IMR-90 (cell line): ENCODE results near the gene CES3. TPM values are rescaled to one million over a fixed set of nuclear protein-coding genes. Genes with fewer than 3 reads are reported as not detected.

Experiments
- ATAC-seq: fragments of 200-7000 bp; cut with Tn5 transposase; 2 replicates; pipeline ENCODE4 v1.9.1; 2020; ENCODE audit warnings: low read depth, mild to moderate bottlenecking, moderate library complexity
- BruUV-seq: library from RNA; stranded (reverse); fragments of 400-500 nt; replicated peaks from 2 replicates; lab custom pipeline; 2021; lab: Mats Ljungman, UMichigan
- CTCF ChIA-PET: fragments of 300-600 bp; formaldehyde crosslinking; extraction: SDS; loops from one replicate; lab custom pipeline; 2021; ENCODE audit warnings: antibody characterized with exemption; lab: Yijun Ruan, JAX
- POLR2A ChIA-PET: fragments of 300-600 bp; sonication (Branson Sonifier 250); formaldehyde crosslinking; loops from one replicate; lab custom pipeline; 2022; ENCODE audit warnings: antibody characterized with exemption; ENCODE audit not compliant: unreplicated experiment; lab: Charles Lee
- DNase-seq: peaks from one replicate; pipeline ENCODE4 v3.0.0; 2013
- H2AFZ ChIP-seq: replicated peaks from 2 replicates; pipeline ENCODE3; 2013; ENCODE audit warnings: low read length, mild to moderate bottlenecking; ENCODE audit not compliant: poor library complexity
- H2AK5ac ChIP-seq: 2 replicates; pipeline ENCODE4 v1.6.1; 2013; ENCODE audit warnings: low read depth, low read length, inconsistent platforms
- H2AK9ac ChIP-seq: replicated peaks from 2 replicates; pipeline ENCODE3; 2013; ENCODE audit warnings: mild to moderate bottlenecking, low read depth, low read length, moderate library complexity; ENCODE audit not compliant: poor library complexity
- H2BK120ac ChIP-seq: 2 replicates; pipeline ENCODE4 v1.6.1; 2013; ENCODE audit warnings: low read depth, low read length, inconsistent platforms
- H2BK15ac ChIP-seq: 3 replicates; pipeline ENCODE4 v1.6.1; 2013; ENCODE audit warnings: low read depth, low read length, inconsistent platforms
- H2BK20ac ChIP-seq: 2 replicates; pipeline ENCODE4 v1.6.1; 2013; ENCODE audit warnings: low read depth, mild to moderate bottlenecking, inconsistent platforms, low read length, moderate library complexity
- H2BK5ac ChIP-seq: 2 replicates; pipeline ENCODE4 v1.6.1; 2013; ENCODE audit warnings: mild to moderate bottlenecking, low read depth, low read length, inconsistent platforms; ENCODE audit not compliant: poor library complexity, severe bottlenecking
- H3K14ac ChIP-seq: replicated peaks from 2 replicates; pipeline ENCODE4 v1.6.1; 2013; ENCODE audit warnings: low read depth, low read length, inconsistent platforms
- H3K18ac ChIP-seq: 2 replicates; pipeline ENCODE4 v1.6.1; 2013; ENCODE audit warnings: low read depth, low read length, control low read depth
- H3K23ac ChIP-seq: 2 replicates; pipeline ENCODE4 v1.6.1; 2013; ENCODE audit warnings: low read depth, low read length, inconsistent platforms
- H3K27ac ChIP-seq: 2 replicates; pipeline ENCODE4 v1.5.1; 2013; ENCODE audit warnings: mild to moderate bottlenecking, control low read depth, low read length; ENCODE audit not compliant: insufficient read depth
- H3K27me3 ChIP-seq: 2 replicates; pipeline ENCODE4 v1.6.1; 2013; ENCODE audit warnings: low read length; ENCODE audit not compliant: control insufficient read depth, insufficient read depth
- H3K36me3 ChIP-seq: 2 replicates; pipeline ENCODE4 v1.6.1; 2013; ENCODE audit warnings: low read length, mixed read lengths; ENCODE audit not compliant: control insufficient read depth, insufficient read depth
- H3K4ac ChIP-seq: 2 replicates; pipeline ENCODE4 v1.6.1; 2013; ENCODE audit warnings: low read depth, low read length, inconsistent platforms
- H3K4me1 ChIP-seq: 2 replicates; pipeline ENCODE4 v1.6.1; 2013; ENCODE audit warnings: low read length, mixed read lengths; ENCODE audit not compliant: control insufficient read depth, insufficient read depth
- H3K4me2 ChIP-seq: 2 replicates; pipeline ENCODE4 v1.6.1; 2013; ENCODE audit warnings: low read depth, mild to moderate bottlenecking, control low read depth, low read length, moderate library complexity
- H3K4me3 ChIP-seq: 2 replicates; pipeline ENCODE4 v1.5.1; 2013; ENCODE audit warnings: low read depth, mild to moderate bottlenecking, control low read depth, low read length, moderate library complexity; ENCODE audit not compliant: insufficient read depth
- H3K56ac ChIP-seq: 2 replicates; pipeline ENCODE4 v1.6.1; 2013; ENCODE audit warnings: low read length, inconsistent platforms; ENCODE audit not compliant: insufficient read depth; ENCODE audit errors: extremely low read depth
- H3K79me1 ChIP-seq, 2 experiments: 2 replicates each; pipeline ENCODE4 v1.6.1; 2013; ENCODE audit warnings: low read length in 2 of 2, inconsistent platforms in 1 of 2, low read depth in 1 of 2
- H3K9ac ChIP-seq: 2 replicates; pipeline ENCODE4 v1.6.1; 2013; ENCODE audit warnings: low read depth, low read length, control low read depth
- H3K9me1 ChIP-seq: 2 replicates; pipeline ENCODE4 v1.6.1; 2013; ENCODE audit warnings: low read length, inconsistent platforms; ENCODE audit not compliant: insufficient read depth
- H3K9me3 ChIP-seq: 2 replicates; pipeline ENCODE4 v1.6.1; 2013; ENCODE audit warnings: low read length; ENCODE audit not compliant: control insufficient read depth, insufficient read depth
- H4K20me1 ChIP-seq: 2 replicates; pipeline ENCODE4 v1.6.1; 2013; ENCODE audit warnings: low read length, inconsistent platforms; ENCODE audit not compliant: insufficient read depth
- H4K5ac ChIP-seq: 2 replicates; pipeline ENCODE4 v1.6.1; 2013; ENCODE audit warnings: mild to moderate bottlenecking, low read depth, low read length, control low read depth
- H4K8ac ChIP-seq, 2 experiments: 2 replicates each; pipeline ENCODE4 v1.6.1; 2013; ENCODE audit warnings: low read depth in 2 of 2, low read length in 2 of 2, control low read depth in 1 of 2, inconsistent platforms in 1 of 2
- H4K91ac ChIP-seq: 2 replicates; pipeline ENCODE4 v1.6.1; 2013; ENCODE audit warnings: low read depth, low read length, inconsistent platforms; ENCODE audit not compliant: insufficient read depth
- MAZ ChIP-seq: IDR thresholded peaks from 2 replicates; pipeline ENCODE4 v1.6.1; 2012; ENCODE audit warnings: low read depth, mild to moderate bottlenecking, low read length, improper control_type of control experiment, moderate library complexity, borderline replicate concordance
- MXI1 ChIP-seq: IDR thresholded peaks from 2 replicates; pipeline ENCODE4 v1.6.1; 2012; ENCODE audit warnings: low read depth, mild to moderate bottlenecking, low read length, moderate library complexity, borderline replicate concordance
- NFE2L2 ChIP-seq: fragments of 150-350 bp; IDR thresholded peaks from 2 replicates; pipeline ENCODE4 v1.6.1; 2016; ENCODE audit warnings: low read depth, mild to moderate bottlenecking, low read length
- RFX5 ChIP-seq: IDR thresholded peaks from 2 replicates; pipeline ENCODE4 v1.8.0; 2012; ENCODE audit warnings: low read depth, mild to moderate bottlenecking, low read length, moderate library complexity
- WGBS, 2 experiments: methylation state at CpG; one replicate each; pipeline versions ENCODE4 v1.1.5 to v1.1.7; 2013; ENCODE audit warnings: missing lambda C conversion rate in 2 of 2; ENCODE audit not compliant: insufficient read length in 1 of 2; ENCODE audit errors: extremely low coverage in 2 of 2; 5-methylcytosine and 5-hydroxymethylcytosine counted together
- dilution Hi-C: fragments of 300-500 bp; cut with HindIII; formaldehyde crosslinking; loops from one replicate; pipeline ENCODE4 v1.14.3; 2018; ENCODE audit warnings: low sequenced_read_pairs; ENCODE audit not compliant: unreplicated experiment
- in situ Hi-C: fragments of 300-500 bp; cut with MboI; formaldehyde crosslinking; loops from 3 replicates; pipeline ENCODE4 v1.14.3; 2019; ENCODE audit warnings: low sequenced_read_pairs, inconsistent platforms, mixed read lengths
- intact Hi-C: fragments of 100-400 bp; cut with micrococcal nuclease; formaldehyde crosslinking; loops from 2 replicates; pipeline ENCODE4 v1.10.0; 2022
- polyA plus RNA-seq, 3 experiments: library from polyadenylated mRNA; depleted of rRNA; stranded (reverse); fragments of >200 nt; gene quantifications; 2 replicates each; pipeline ENCODE4 v1.2.3, GENCODE V29; 2012; ENCODE audit warnings: low replicate concordance in 1 of 3
- total RNA-seq: library from RNA; depleted of rRNA; stranded (reverse); fragments of >200 nt; gene quantifications from 2 replicates; pipeline ENCODE4 v1.2.3, GENCODE V29; 2012
- TF ChIP-seq, protein P1 (sequence below): fragments of 150-350 bp; IDR thresholded peaks from 2 replicates; pipeline ENCODE4 v1.6.1; 2017; ENCODE audit warnings: mild to moderate bottlenecking, antibody characterized with exemption, low read length, low read depth
- TF ChIP-seq, protein P2 (sequence below): fragments of 150-350 bp; IDR thresholded peaks from 2 replicates; pipeline ENCODE4 v1.6.1; 2016; ENCODE audit warnings: low read depth, mild to moderate bottlenecking, low read length, moderate library complexity, borderline replicate concordance

The CES3 gene
- total and polyA plus RNA-seq, 2 of the 4 experiments (the other 2 are of a cell fraction): 0.03 TPM; not detected in 1

DNA sequence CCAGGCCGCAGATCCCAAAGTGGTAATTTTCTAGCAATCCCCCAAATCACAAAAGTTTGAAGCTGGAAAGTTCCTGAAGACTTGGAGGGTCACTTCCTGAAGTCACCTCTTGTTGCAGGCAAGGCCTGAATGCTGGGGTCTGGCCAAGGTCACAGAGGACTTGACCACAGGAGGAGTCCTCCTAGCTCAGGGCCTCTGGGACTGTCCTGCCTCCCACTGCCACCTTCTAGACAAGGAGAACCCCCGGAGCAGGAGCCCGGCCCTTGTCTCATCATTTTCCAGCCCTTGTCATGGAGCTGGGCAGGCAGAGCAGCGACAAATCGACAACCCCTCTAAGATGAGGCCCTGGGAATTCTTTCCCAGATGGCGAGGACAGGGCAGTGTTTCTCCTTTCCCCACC, 42.7 kb upstream of the CES3 start:
- Histone ChIP-seq H2AK9ac (no peak overlapping the region), H4K8ac (no peak overlapping the region), H3K36me3 (no peaks in the 10 kb centered on the region), H3K27me3 (peaks cover 43% of the 10 kb centered on the region), H3K4me3 (no peak overlapping the region), H3K9ac (no peak overlapping the region), H3K4me1 (peaks cover 3% of the 10 kb centered on the region), H3K4ac (no peak overlapping the region), H2AFZ (no peak overlapping the region), H4K91ac (no peak overlapping the region), H3K14ac (no peak overlapping the region), H3K18ac (no peak overlapping the region), H3K56ac (no peak overlapping the region), H3K9me3 (no peaks in the 10 kb centered on the region), H4K20me1 (no peaks in the 10 kb centered on the region), H3K79me1 (no peaks in the 10 kb centered on the region), H2BK5ac (no peak overlapping the region), H3K23ac (no peak overlapping the region), H2AK5ac (no peak overlapping the region), H3K4me2 (no peak overlapping the region), H3K9me1 (no peaks in the 10 kb centered on the region), H3K27ac (no peak overlapping the region), H4K5ac (no peak overlapping the region), H2BK120ac (no peak overlapping the region), H2BK15ac (no peak overlapping the region), H2BK20ac (no peak overlapping the region)
- ATAC-seq (no peak), DNase-seq (no peak)
- intact Hi-C loops (no loop called here), in situ Hi-C loops (no loop called here), dilution Hi-C loops (no loop called here)
- ChIA-PET POLR2A (no interaction called here), CTCF (interaction anchor here (1.4 kb wide), 2 partner anchors 9 to 10 kb away, joined by 3 to 4 read pairs; no protein-coding TSS in a partner anchor)
- TF ChIP-seq, protein P1, sequence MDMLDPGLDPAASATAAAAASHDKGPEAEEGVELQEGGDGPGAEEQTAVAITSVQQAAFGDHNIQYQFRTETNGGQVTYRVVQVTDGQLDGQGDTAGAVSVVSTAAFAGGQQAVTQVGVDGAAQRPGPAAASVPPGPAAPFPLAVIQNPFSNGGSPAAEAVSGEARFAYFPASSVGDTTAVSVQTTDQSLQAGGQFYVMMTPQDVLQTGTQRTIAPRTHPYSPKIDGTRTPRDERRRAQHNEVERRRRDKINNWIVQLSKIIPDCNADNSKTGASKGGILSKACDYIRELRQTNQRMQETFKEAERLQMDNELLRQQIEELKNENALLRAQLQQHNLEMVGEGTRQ: no peak
- TF ChIP-seq NFE2L2: no peak
- no peak for TF ChIP-seq MAZ
- TF ChIP-seq, protein P2, sequence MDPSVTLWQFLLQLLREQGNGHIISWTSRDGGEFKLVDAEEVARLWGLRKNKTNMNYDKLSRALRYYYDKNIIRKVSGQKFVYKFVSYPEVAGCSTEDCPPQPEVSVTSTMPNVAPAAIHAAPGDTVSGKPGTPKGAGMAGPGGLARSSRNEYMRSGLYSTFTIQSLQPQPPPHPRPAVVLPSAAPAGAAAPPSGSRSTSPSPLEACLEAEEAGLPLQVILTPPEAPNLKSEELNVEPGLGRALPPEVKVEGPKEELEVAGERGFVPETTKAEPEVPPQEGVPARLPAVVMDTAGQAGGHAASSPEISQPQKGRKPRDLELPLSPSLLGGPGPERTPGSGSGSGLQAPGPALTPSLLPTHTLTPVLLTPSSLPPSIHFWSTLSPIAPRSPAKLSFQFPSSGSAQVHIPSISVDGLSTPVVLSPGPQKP: no peak
- no peak for TF ChIP-seq MXI1
- no peak for TF ChIP-seq RFX5
- BruUV-seq: no TSS peak
- 90% methylated on average over 4 of the region's 6 CpGs; no CpG with 5 or more reads in 1 of the 2 experiments for WGBS, 2 experiments
